ENCODE measurements around the gene TEC.
A peak's percentile ranks its signal among the peaks of the same experiment; 100 is the strongest.

The TEC gene

DNA sequence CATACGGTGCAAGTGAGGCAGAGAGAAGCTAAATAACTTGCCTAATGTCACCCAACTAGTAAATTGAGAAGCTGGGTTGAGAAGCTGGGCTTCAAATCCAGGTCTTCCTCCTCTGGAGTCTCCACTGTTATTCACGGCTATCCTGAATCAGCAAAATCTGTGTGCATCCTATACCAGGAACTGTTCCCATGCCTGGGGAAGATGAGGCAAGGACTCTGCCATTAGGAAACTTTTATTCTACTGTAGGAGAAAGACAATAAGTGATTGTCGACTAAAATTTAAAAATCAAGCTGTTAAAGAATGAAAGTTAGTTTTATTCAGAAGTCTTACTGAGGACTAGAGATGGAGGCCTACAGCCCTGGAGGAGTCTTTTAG, 872 bp upstream of the TEC start:
- in situ Hi-C loops (cut with MboI; ENCODE audit: low pct_unique_long_range_greater_than_20kb, low sequenced_read_pairs, unreplicated experiment) = loop anchor here (10.0 kb wide), 1 partner anchor 126 kb away; no protein-coding TSS in a partner anchor
- TF ChIP-seq, protein P1, sequence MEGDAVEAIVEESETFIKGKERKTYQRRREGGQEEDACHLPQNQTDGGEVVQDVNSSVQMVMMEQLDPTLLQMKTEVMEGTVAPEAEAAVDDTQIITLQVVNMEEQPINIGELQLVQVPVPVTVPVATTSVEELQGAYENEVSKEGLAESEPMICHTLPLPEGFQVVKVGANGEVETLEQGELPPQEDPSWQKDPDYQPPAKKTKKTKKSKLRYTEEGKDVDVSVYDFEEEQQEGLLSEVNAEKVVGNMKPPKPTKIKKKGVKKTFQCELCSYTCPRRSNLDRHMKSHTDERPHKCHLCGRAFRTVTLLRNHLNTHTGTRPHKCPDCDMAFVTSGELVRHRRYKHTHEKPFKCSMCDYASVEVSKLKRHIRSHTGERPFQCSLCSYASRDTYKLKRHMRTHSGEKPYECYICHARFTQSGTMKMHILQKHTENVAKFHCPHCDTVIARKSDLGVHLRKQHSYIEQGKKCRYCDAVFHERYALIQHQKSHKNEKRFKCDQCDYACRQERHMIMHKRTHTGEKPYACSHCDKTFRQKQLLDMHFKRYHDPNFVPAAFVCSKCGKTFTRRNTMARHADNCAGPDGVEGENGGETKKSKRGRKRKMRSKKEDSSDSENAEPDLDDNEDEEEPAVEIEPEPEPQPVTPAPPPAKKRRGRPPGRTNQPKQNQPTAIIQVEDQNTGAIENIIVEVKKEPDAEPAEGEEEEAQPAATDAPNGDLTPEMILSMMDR (IDR thresholded peaks at IDR 0.05; ENCODE audit: extremely low read depth, insufficient read depth, missing control alignments) = no peak
- no peak for DNase-seq (ENCODE audit: low spot score)

DNA sequence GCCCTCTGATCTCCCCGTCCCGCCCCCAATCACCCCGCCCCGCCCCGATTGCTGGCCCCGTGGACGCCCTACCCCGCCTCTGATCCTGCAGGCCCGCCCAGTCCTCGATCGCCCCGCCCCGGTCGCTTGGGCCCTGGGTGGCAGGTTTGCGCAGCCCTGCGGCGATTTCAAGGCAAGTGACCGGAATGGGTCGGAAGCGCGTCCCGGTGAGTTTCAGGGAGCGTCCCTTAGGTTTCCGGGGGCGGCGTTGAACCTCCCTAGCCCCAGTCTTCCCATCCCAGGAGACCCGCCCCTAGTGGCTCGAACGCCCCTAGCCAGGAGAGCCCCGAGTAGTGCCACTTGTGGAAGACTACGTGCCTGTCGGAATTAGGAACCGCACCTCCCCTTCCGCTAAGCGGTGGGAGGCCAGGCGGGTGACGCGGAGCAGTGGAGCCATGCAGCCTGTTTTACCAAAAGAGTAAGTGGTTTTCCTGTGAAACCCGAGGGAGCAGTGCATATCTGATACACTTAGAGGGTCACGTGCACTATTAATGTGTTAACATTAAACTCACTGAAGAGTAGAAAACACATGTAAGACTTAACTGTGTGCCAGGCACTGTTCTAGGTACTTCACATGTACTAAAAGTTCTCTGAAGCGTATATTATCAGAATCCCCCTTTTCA, 354 bp upstream of the TEC start:
- in situ Hi-C loops (cut with MboI; ENCODE audit: low pct_unique_long_range_greater_than_20kb, low sequenced_read_pairs, unreplicated experiment) = loop anchor here (10.0 kb wide), 1 partner anchor 125 kb away; no protein-coding TSS in a partner anchor
- TF ChIP-seq, protein P1 (IDR thresholded peaks at IDR 0.05; ENCODE audit: extremely low read depth, insufficient read depth, missing control alignments) = peak; percentile 36
- DNase-seq (ENCODE audit: low spot score) = peak; percentile 98

DNA sequence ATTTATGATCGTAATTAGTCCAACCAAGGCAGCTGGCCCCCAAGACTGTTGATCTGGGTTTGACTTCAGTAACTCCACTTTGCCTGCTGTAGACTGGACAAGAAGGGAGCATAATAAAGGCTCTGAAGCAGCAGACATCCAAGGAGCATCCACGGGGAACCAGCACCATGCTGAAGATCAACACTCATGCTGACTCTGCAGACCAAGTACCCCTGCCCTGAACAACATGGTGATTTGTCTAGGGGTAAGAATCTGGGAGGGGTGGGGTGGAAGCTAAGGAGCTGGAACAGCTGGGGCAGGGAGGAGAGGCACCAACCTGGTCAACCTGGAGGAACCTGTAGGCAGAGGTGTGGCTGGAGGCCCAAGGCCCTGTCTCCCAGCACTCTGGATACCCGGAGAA, 2.1 kb downstream of the TEC start:
- in situ Hi-C loops (cut with MboI; ENCODE audit: low pct_unique_long_range_greater_than_20kb, low sequenced_read_pairs, unreplicated experiment) = no loop called here
- DNase-seq (ENCODE audit: low spot score) = no peak
- TF ChIP-seq, protein P1 (IDR thresholded peaks at IDR 0.05; ENCODE audit: extremely low read depth, insufficient read depth, missing control alignments) = no peak

DNA sequence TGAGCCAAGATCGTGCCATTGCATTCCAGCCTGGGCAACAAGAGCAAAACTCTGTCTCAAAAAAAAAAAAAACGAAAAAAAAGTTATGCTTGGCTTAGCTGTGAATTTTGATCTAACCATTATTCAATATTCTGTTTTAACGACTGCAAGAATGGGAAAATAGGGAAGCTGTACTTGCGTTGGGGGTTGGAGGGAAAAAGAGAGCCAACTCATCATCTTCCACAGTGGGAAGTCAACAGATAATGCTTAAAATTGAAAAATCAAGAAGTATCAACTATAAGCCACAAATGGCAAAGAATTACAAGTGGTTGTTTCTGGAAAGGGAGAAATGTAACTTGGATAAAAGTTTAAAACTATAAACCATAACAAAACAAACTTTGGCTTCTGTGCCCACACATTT, 2.9 kb downstream of the TEC start:
- in situ Hi-C loops (cut with MboI; ENCODE audit: low pct_unique_long_range_greater_than_20kb, low sequenced_read_pairs, unreplicated experiment) = no loop called here
- DNase-seq (ENCODE audit: low spot score) = no peak
- TF ChIP-seq, protein P1 (IDR thresholded peaks at IDR 0.05; ENCODE audit: extremely low read depth, insufficient read depth, missing control alignments) = no peak

DNA sequence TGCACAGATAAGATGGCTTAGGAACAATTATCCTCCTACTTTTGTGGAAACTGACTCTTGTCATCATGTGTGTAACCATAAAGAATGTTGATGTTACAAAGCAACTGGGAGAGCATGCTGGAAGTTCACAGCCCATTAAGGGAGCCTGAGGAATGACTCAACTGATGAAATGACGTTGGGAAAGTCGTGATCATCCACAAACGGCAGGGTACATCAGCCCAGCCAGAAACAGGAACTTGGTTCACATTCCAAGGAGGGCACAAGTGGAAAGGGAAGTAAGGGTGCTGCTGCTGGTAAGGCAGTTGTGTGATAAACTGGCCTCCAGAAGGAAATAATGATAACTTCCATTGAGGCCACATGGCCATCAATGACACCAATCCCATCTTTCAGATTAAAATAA, 6.7 kb downstream of the TEC start:
- in situ Hi-C loops (cut with MboI; ENCODE audit: low pct_unique_long_range_greater_than_20kb, low sequenced_read_pairs, unreplicated experiment) = no loop called here
- DNase-seq (ENCODE audit: low spot score) = no peak
- TF ChIP-seq, protein P1 (IDR thresholded peaks at IDR 0.05; ENCODE audit: extremely low read depth, insufficient read depth, missing control alignments) = no peak

DNA sequence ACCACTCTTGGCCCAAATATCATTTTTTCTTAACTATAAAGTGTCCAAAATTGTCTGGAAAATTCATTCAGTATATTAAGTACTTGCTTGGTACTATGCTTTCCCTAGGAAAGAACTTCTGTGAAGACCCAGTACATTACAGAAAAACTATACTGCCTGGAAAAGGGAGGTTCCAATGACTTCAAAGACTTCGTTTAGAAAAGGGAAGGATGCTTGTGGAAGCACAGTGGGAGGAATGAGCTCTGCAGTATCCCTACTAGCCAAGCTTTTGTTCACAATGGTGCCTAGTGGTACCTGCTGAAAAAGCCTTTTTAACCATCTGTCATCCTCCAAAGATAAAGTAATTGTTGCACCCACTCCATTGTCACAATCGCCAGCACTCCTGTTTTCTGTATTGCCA, 7.2 kb downstream of the TEC start:
- DNase-seq (ENCODE audit: low spot score) = no peak
- TF ChIP-seq, protein P1 (IDR thresholded peaks at IDR 0.05; ENCODE audit: extremely low read depth, insufficient read depth, missing control alignments) = no peak
- in situ Hi-C loops (cut with MboI; ENCODE audit: low pct_unique_long_range_greater_than_20kb, low sequenced_read_pairs, unreplicated experiment) = no loop called here
